Measurements from ENCODE around the gene CHMP6. TPM values are rescaled to one million over a fixed set of nuclear protein-coding genes. Genes with fewer than 3 reads are reported as not detected.
"Not testable (repeated sequence)": the region's sequence is repeated elsewhere in the genome, so short reads cannot be mapped to it uniquely, and the experiment has no call there.

CHMP6 gene
- total RNA-seq, 1 experiment from 2014 or later = 19.7 TPM

GRCh38 chr17:81011951-81012350, 20.3 kb downstream of the CHMP6 start:
- DNase-seq (ENCODE audit: low read depth) = no peak

- no peak for DNase-seq (ENCODE audit: low read depth)
Observed at GRCh38 chr17:81012574-81013447, 21.2 kb downstream of the CHMP6 start.

GRCh38 chr17:81013642-81014041, 22.0 kb downstream of the CHMP6 start:
- no peak for DNase-seq (ENCODE audit: low read depth)

- DNase-seq (ENCODE audit: low read depth) = no peak
Observed at GRCh38 chr17:81015136-81015535, 23.5 kb downstream of the CHMP6 start.

- no peak for DNase-seq (ENCODE audit: low read depth)
Observed at GRCh38 chr17:81016575-81016974, 24.9 kb downstream of the CHMP6 start.

- DNase-seq (ENCODE audit: low read depth) = not testable (repeated sequence)
Observed at GRCh38 chr17:81017330-81017729, 25.7 kb downstream of the CHMP6 start.

GRCh38 chr17:81018044-81018802, 26.6 kb downstream of the CHMP6 start:
- DNase-seq (ENCODE audit: low read depth) = no peak

GRCh38 chr17:81019563-81020442, 28.2 kb downstream of the CHMP6 start:
- no peak for DNase-seq (ENCODE audit: low read depth)

GRCh38 chr17:81020443-81020766, 28.8 kb downstream of the CHMP6 start:
- DNase-seq (ENCODE audit: low read depth) = no peak

- DNase-seq (ENCODE audit: low read depth) = peak; percentile 75
Observed at GRCh38 chr17:81020767-81021497, 29.3 kb downstream of the CHMP6 start.

GRCh38 chr17:81021531-81022343, 30.1 kb downstream of the CHMP6 start:
- no peak for DNase-seq (ENCODE audit: low read depth)

GRCh38 chr17:81022344-81022676, 30.7 kb downstream of the CHMP6 start:
- DNase-seq (ENCODE audit: low read depth) = no peak

- no peak for DNase-seq (ENCODE audit: low read depth)
Observed at GRCh38 chr17:81025065-81025740, 33.6 kb downstream of the CHMP6 start.

GRCh38 chr17:81025741-81026129, 34.1 kb downstream of the CHMP6 start:
- DNase-seq (ENCODE audit: low read depth) = no peak

GRCh38 chr17:81026266-81027036, 34.8 kb downstream of the CHMP6 start:
- DNase-seq (ENCODE audit: low read depth) = no peak

- no peak for DNase-seq (ENCODE audit: low read depth)
Observed at GRCh38 chr17:81027038-81027437, 35.4 kb downstream of the CHMP6 start.

GRCh38 chr17:81027591-81028505, 36.2 kb downstream of the CHMP6 start:
- no peak for DNase-seq (ENCODE audit: low read depth)

- no peak for DNase-seq (ENCODE audit: low read depth)
Observed at GRCh38 chr17:81028506-81028858, 36.8 kb downstream of the CHMP6 start.
